CD14-positive monocyte (primary cell): ENCODE measurements around the gene ANKRD65. TPM values are rescaled to one million over a fixed set of nuclear protein-coding genes. Genes with fewer than 3 reads are reported as not detected.

Experiments
- DNase-seq, 3 donors: peaks; one replicate each; pipeline ENCODE4 v3.0.0-alpha.2; 2011 to 2022
- H2AFZ ChIP-seq: 2 replicates; pipeline ENCODE4 v1.6.0; 2012; ENCODE audit warnings: mild to moderate bottlenecking, low read depth, low read length, inconsistent platforms; ENCODE audit not compliant: insufficient read depth, poor library complexity, severe bottlenecking
- H3K27ac ChIP-seq, 2 donors: 1 replicate in 1 of 2; 2 replicates in 1 of 2; pipeline ENCODE4 v1.5.1; 2012 to 2013; ENCODE audit warnings: low read length in 2 of 2, control low read depth in 1 of 2, inconsistent platforms in 1 of 2, low read depth in 1 of 2, mild to moderate bottlenecking in 1 of 2
- H3K27me3 ChIP-seq, 2 donors: one replicate each; pipeline versions ENCODE4 v1.6.0 to v1.6.1; 2011 to 2013; ENCODE audit warnings: low read length in 2 of 2; ENCODE audit not compliant: control insufficient read depth in 2 of 2, insufficient read depth in 2 of 2
- H3K36me3 ChIP-seq, 2 donors: replicated peaks in 1 of 2; 1 replicate in 1 of 2; 2 replicates in 1 of 2; pipeline versions ENCODE4 v1.5.1 to v1.6.1; 2012 to 2013; ENCODE audit warnings: low read length in 2 of 2, control low read depth in 1 of 2, inconsistent platforms in 1 of 2, mild to moderate bottlenecking in 1 of 2; ENCODE audit not compliant: insufficient read depth in 2 of 2, control insufficient read depth in 1 of 2
- H3K4me1 ChIP-seq, 2 donors: 1 replicate in 1 of 2; 2 replicates in 1 of 2; pipeline versions ENCODE4 v1.5.1 to v1.6.1; 2012 to 2013; ENCODE audit warnings: low read length in 2 of 2, control low read depth in 1 of 2, inconsistent platforms in 1 of 2, mild to moderate bottlenecking in 1 of 2, moderate library complexity in 1 of 2; ENCODE audit not compliant: insufficient read depth in 2 of 2, control insufficient read depth in 1 of 2
- H3K4me2 ChIP-seq: replicated peaks from 2 replicates; pipeline ENCODE3; 2012; ENCODE audit warnings: low read length, moderate library complexity, mild to moderate bottlenecking; ENCODE audit not compliant: poor library complexity, severe bottlenecking; ENCODE audit errors: extremely low read depth
- H3K4me3 ChIP-seq, 3 experiments: fragments of 200-600 bp in 1 of 3; sonication (generic) in 1 of 3; replicated peaks in 1 of 3; 1 replicate in 2 of 3; 2 replicates in 1 of 3; pipeline ENCODE4 v1.5.1; 2011 to 2013; ENCODE audit warnings: low read length in 3 of 3, mild to moderate bottlenecking in 3 of 3, control low read depth in 2 of 3, low read depth in 2 of 3, inconsistent platforms in 1 of 3, moderate library complexity in 1 of 3
- H3K79me2 ChIP-seq: 2 replicates; pipeline ENCODE4 v1.6.0; 2012; ENCODE audit warnings: mild to moderate bottlenecking, control low read depth, inconsistent platforms, low read length, moderate library complexity; ENCODE audit not compliant: insufficient read depth
- H3K9ac ChIP-seq: 2 replicates; pipeline ENCODE4 v1.6.0; 2017; ENCODE audit warnings: low read length, mild to moderate bottlenecking; ENCODE audit not compliant: insufficient read depth, poor library complexity, severe bottlenecking
- H3K9me3 ChIP-seq, 2 donors: replicated peaks in 1 of 2; 1 replicate in 1 of 2; 2 replicates in 1 of 2; pipeline versions ENCODE4 v1.5.1 to v1.6.1; 2012 to 2013; ENCODE audit warnings: low read length in 2 of 2, control low read depth in 1 of 2; ENCODE audit not compliant: control insufficient read depth in 1 of 2, insufficient read depth in 1 of 2
- H4K20me1 ChIP-seq: 2 replicates; pipeline ENCODE4 v1.6.0; 2012; ENCODE audit warnings: mild to moderate bottlenecking, low read length, control low read depth, moderate library complexity; ENCODE audit not compliant: insufficient read depth
- H3K27ac Mint-ChIP-seq, 7 donors: one replicate each; pipeline ENCODE4 v1.8.0; 2020; ENCODE audit warnings: mild to moderate bottlenecking in 7 of 7, mixed read lengths in 7 of 7, moderate library complexity in 6 of 7, inconsistent platforms in 2 of 7
- H3K27me3 Mint-ChIP-seq, 3 donors: one replicate each; pipeline ENCODE4 v1.8.0; 2021 to 2022; ENCODE audit warnings: low read depth in 3 of 3, mild to moderate bottlenecking in 3 of 3, mixed read lengths in 3 of 3, moderate library complexity in 3 of 3, inconsistent platforms in 1 of 3
- H3K36me3 Mint-ChIP-seq, 2 donors: one replicate each; pipeline ENCODE4 v1.8.0; 2020; ENCODE audit warnings: mixed read lengths in 2 of 2, inconsistent platforms in 1 of 2, mild to moderate bottlenecking in 1 of 2
- H3K4me1 Mint-ChIP-seq: one replicate; pipeline ENCODE4 v1.8.0; 2020; ENCODE audit warnings: mild to moderate bottlenecking, mixed read lengths
- H3K4me3 Mint-ChIP-seq, 2 donors: one replicate each; pipeline ENCODE4 v1.8.0; 2020; ENCODE audit warnings: mild to moderate bottlenecking in 2 of 2, mixed read lengths in 2 of 2, moderate library complexity in 1 of 2
- H3K9me3 Mint-ChIP-seq, 7 donors: one replicate each; pipeline ENCODE4 v1.8.0; 2020 to 2022; ENCODE audit warnings: mixed read lengths in 7 of 7, mild to moderate bottlenecking in 6 of 7, moderate library complexity in 6 of 7, inconsistent platforms in 2 of 7
- WGBS: methylation state at CpG from one replicate; pipeline ENCODE4 v1.1.5; 2013; ENCODE audit warnings: missing lambda C conversion rate; ENCODE audit not compliant: insufficient coverage; 5-methylcytosine and 5-hydroxymethylcytosine counted together
- intact Hi-C, 2 donors: fragments of 100-400 bp; cut with micrococcal nuclease; formaldehyde crosslinking; loops; one replicate each; pipeline versions ENCODE4 v1.15.0 to v1.15.1; 2023
- polyA plus RNA-seq, 3 donors: library from polyadenylated mRNA; depleted of rRNA in 1 of 3; unstranded in 2 of 3; stranded (reverse) in 1 of 3; fragments of 300-500 nt in 2 of 3; fragments of >200 nt in 1 of 3; fragmentation: Illumina TruSeq in 2 of 3; gene quantifications; 1 replicate in 2 of 3; 2 replicates in 1 of 3; pipeline ENCODE4 v1.2.3, GENCODE V29; 2012 to 2021
- TF ChIP-seq, protein P1 (sequence below): fragments of 200-600 bp; IDR thresholded peaks from one replicate; pipeline ENCODE4 v1.8.0; 2022; ENCODE audit warnings: antibody characterized with exemption, mild to moderate bottlenecking

ANKRD65 gene
- polyA plus RNA-seq, 3 donors: 0.04 TPM; not detected in 2

DNA sequence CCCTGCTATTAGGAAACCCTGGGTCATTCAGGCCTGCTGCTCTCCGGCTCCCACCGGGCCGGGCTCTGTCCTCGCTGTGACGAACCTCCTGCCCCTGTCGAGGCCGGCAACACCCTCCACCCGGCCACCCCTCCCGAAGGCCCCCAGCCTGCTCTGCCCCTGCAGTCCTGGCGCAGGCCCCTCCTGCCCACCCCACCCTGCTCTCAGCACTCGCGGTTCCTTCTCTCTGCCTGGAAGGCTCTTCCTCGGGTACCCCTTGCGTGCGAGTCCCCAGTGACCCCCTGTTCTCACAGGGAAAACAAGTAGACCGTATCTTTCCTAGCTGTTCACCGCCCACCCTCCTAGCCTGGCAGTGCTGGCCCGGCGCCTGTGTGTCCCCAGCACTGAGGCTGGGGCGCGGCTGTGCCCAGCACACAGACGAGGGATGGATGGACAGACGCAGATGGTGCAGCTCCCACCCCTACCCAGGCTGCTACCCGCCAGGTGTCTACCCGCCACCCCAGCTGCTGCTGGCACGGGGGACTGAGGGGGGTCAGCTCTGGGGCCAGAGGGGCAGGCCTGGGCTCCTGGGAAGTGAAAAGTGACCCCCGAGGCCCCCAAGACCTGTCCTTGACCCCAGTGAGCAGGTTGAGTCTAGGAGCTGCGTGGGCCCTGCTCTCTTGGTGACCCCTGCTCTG lies 11.3 kb upstream of the ANKRD65 start:
- Mint-ChIP-seq H3K27ac (no peak overlapping the region), H3K9me3 (peaks cover 0 to 9% (median 0%) of the 10 kb centered on the region in 7 donors), H3K4me1 (peaks cover 12% of the 10 kb centered on the region), H3K36me3 (peaks cover 1 to 2% of the 10 kb centered on the region in 2 donors), H3K27me3 (peaks cover 47 to 93% (median 66%) of the 10 kb centered on the region in 3 donors), H3K4me3 (no peak overlapping the region)
- Histone ChIP-seq H3K4me1 (peaks cover 8 to 18% of the 10 kb centered on the region in 2 donors), H3K4me2 (no peak overlapping the region), H3K4me3 (no peak overlapping the region), H2AFZ (no peak overlapping the region), H3K9me3 (peaks cover 0 to 6% of the 10 kb centered on the region in 2 donors), H3K27me3 (peaks cover 19 to 71% of the 10 kb centered on the region in 2 donors), H3K27ac (no peak overlapping the region), H3K9ac (no peak overlapping the region), H3K36me3 (no peaks in the 10 kb centered on the region), H4K20me1 (no peaks in the 10 kb centered on the region), H3K79me2 (no peaks in the 10 kb centered on the region)
- WGBS: 79% methylated on average over 21 of the region's 28 CpGs
- DNase-seq: no peak
- TF ChIP-seq, protein P1, sequence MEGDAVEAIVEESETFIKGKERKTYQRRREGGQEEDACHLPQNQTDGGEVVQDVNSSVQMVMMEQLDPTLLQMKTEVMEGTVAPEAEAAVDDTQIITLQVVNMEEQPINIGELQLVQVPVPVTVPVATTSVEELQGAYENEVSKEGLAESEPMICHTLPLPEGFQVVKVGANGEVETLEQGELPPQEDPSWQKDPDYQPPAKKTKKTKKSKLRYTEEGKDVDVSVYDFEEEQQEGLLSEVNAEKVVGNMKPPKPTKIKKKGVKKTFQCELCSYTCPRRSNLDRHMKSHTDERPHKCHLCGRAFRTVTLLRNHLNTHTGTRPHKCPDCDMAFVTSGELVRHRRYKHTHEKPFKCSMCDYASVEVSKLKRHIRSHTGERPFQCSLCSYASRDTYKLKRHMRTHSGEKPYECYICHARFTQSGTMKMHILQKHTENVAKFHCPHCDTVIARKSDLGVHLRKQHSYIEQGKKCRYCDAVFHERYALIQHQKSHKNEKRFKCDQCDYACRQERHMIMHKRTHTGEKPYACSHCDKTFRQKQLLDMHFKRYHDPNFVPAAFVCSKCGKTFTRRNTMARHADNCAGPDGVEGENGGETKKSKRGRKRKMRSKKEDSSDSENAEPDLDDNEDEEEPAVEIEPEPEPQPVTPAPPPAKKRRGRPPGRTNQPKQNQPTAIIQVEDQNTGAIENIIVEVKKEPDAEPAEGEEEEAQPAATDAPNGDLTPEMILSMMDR: no peak
- intact Hi-C loops: no loop called here

DNA sequence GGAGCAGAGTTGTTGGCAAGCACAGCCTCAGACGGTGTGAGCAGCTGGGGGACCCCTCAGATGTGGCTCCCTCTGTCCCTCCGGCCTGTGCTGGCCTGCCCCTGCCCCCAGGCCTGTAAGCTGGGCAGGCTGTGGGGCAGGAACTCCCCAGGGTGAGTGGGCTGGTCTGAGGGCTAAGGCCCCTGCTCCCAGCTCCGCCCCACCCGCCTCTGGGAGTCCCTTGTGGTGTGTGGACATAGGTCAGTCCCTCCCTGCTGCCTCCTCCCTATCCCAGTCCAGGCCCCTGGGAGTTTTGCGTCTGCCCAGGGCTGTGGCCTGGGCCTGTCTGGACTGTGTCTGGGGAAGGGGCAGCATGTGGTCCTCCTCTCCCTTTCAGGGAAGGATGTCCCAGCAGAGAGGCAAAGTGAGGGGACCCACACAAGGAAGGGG lies 10.8 kb upstream of the ANKRD65 start:
- Histone ChIP-seq H3K9ac (no peak overlapping the region), H3K4me2 (no peak overlapping the region), H3K27ac (no peak overlapping the region), H3K4me1 (peaks cover 8 to 18% of the 10 kb centered on the region in 2 donors), H2AFZ (no peak overlapping the region), H3K79me2 (no peaks in the 10 kb centered on the region), H3K9me3 (peaks cover 0 to 6% of the 10 kb centered on the region in 2 donors), H3K4me3 (no peak overlapping the region), H3K36me3 (no peaks in the 10 kb centered on the region), H4K20me1 (no peaks in the 10 kb centered on the region), H3K27me3 (peaks cover 19 to 68% of the 10 kb centered on the region in 2 donors)
- no peak overlapping the region for H3K4me3 Mint-ChIP-seq
- H3K36me3 Mint-ChIP-seq: peaks cover 1 to 2% of the 10 kb centered on the region in 2 donors
- peaks cover 0 to 9% (median 0%) of the 10 kb centered on the region in 7 donors for H3K9me3 Mint-ChIP-seq
- no CpG with 5 or more reads among the region's 5 CpGs for WGBS
- H3K27me3 Mint-ChIP-seq: peaks cover 47 to 93% (median 66%) of the 10 kb centered on the region in 3 donors
- intact Hi-C loops: no loop called here
- H3K4me1 Mint-ChIP-seq: peaks cover 12% of the 10 kb centered on the region
- TF ChIP-seq, protein P1: no peak
- H3K27ac Mint-ChIP-seq: no peak overlapping the region
- DNase-seq: no peak
